Measurements from ENCODE around the gene CEP152. TPM values are rescaled to one million over a fixed set of nuclear protein-coding genes. Genes with fewer than 3 reads are reported as not detected.
A peak's percentile ranks its signal among the peaks of the same experiment; 100 is the strongest.

CEP152 gene
- total and polyA plus RNA-seq, 9 of the 15 experiments (the other 6 are each of a cell fraction or from before 2014, with no cell fraction given): 9.9 to 43.0 (median 23.6) TPM

DNA sequence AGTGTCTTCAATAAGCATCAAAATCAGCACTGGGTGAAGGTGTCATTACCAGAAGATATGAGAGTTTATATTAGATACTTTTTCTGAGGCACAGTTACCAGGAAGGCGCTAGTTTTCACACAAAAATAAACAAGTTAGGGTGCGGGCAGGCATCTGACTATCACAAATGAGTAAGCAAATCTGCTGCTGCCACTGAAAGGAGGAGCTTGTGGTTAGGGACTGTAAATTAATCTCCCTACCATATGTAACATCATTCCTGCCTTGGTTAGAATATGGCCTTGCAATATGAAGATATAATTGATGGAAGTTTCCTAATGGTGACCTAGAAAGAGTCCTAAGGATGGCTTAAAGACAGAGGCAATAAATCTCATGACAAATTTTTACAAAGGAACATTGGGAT is 47.5 kb upstream of the CEP152 start (continued):
- TF ChIP-seq, protein P1, sequence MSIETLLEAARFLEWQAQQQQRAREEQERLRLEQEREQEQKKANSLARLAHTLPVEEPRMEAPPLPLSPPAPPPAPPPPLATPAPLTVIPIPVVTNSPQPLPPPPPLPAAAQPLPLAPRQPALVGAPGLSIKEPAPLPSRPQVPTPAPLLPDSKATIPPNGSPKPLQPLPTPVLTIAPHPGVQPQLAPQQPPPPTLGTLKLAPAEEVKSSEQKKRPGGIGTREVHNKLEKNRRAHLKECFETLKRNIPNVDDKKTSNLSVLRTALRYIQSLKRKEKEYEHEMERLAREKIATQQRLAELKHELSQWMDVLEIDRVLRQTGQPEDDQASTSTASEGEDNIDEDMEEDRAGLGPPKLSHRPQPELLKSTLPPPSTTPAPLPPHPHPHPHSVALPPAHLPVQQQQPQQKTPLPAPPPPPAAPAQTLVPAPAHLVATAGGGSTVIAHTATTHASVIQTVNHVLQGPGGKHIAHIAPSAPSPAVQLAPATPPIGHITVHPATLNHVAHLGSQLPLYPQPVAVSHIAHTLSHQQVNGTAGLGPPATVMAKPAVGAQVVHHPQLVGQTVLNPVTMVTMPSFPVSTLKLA (conservative IDR thresholded peaks at IDR 0.05): 0 out of 4 replicates have a peak, but pooled peaks of 1 of the 2 experiments have one; percentile 25
- TF ChIP-seq TGIF2 (CRISPR knock-in tag; IDR thresholded peaks at IDR 0.05): no peak
- TF ChIP-seq TAF15 (IDR thresholded peaks at IDR 0.05; ENCODE audit: low read depth, low read length): no peak
- TF ChIP-seq, protein P2, sequence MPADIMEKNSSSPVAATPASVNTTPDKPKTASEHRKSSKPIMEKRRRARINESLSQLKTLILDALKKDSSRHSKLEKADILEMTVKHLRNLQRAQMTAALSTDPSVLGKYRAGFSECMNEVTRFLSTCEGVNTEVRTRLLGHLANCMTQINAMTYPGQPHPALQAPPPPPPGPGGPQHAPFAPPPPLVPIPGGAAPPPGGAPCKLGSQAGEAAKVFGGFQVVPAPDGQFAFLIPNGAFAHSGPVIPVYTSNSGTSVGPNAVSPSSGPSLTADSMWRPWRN (IDR thresholded peaks at IDR 0.05; ENCODE audit: low read depth): no peak
- peak; percentile 61 for TF ChIP-seq FOXM1 (IDR thresholded peaks at IDR 0.05; ENCODE audit: low read depth)
- no peak for TF ChIP-seq FOXM1 (CRISPR knock-in tag; IDR thresholded peaks at IDR 0.05; ENCODE audit: low read depth)
- peak; percentile 18; the same call in 1 of the 2 replicates for TF ChIP-seq SMARCC2 (IDR thresholded peaks at IDR 0.05; ENCODE audit: low read depth)
- TF ChIP-seq, protein P3, sequence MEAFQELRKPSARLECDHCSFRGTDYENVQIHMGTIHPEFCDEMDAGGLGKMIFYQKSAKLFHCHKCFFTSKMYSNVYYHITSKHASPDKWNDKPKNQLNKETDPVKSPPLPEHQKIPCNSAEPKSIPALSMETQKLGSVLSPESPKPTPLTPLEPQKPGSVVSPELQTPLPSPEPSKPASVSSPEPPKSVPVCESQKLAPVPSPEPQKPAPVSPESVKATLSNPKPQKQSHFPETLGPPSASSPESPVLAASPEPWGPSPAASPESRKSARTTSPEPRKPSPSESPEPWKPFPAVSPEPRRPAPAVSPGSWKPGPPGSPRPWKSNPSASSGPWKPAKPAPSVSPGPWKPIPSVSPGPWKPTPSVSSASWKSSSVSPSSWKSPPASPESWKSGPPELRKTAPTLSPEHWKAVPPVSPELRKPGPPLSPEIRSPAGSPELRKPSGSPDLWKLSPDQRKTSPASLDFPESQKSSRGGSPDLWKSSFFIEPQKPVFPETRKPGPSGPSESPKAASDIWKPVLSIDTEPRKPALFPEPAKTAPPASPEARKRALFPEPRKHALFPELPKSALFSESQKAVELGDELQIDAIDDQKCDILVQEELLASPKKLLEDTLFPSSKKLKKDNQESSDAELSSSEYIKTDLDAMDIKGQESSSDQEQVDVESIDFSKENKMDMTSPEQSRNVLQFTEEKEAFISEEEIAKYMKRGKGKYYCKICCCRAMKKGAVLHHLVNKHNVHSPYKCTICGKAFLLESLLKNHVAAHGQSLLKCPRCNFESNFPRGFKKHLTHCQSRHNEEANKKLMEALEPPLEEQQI (IDR thresholded peaks at IDR 0.05): 0 out of 2 replicates have a peak, but pooled peaks have one; percentile 49
- TF ChIP-seq SRSF3 (IDR thresholded peaks at IDR 0.05; ENCODE audit: insufficient read depth, low read length): no peak
- no peak for TF ChIP-seq TAF1 (IDR thresholded peaks at IDR 0.05; ENCODE audit: control insufficient read depth, extremely low read depth, insufficient read depth, low read length, severe bottlenecking)
- TF ChIP-seq, protein P4, sequence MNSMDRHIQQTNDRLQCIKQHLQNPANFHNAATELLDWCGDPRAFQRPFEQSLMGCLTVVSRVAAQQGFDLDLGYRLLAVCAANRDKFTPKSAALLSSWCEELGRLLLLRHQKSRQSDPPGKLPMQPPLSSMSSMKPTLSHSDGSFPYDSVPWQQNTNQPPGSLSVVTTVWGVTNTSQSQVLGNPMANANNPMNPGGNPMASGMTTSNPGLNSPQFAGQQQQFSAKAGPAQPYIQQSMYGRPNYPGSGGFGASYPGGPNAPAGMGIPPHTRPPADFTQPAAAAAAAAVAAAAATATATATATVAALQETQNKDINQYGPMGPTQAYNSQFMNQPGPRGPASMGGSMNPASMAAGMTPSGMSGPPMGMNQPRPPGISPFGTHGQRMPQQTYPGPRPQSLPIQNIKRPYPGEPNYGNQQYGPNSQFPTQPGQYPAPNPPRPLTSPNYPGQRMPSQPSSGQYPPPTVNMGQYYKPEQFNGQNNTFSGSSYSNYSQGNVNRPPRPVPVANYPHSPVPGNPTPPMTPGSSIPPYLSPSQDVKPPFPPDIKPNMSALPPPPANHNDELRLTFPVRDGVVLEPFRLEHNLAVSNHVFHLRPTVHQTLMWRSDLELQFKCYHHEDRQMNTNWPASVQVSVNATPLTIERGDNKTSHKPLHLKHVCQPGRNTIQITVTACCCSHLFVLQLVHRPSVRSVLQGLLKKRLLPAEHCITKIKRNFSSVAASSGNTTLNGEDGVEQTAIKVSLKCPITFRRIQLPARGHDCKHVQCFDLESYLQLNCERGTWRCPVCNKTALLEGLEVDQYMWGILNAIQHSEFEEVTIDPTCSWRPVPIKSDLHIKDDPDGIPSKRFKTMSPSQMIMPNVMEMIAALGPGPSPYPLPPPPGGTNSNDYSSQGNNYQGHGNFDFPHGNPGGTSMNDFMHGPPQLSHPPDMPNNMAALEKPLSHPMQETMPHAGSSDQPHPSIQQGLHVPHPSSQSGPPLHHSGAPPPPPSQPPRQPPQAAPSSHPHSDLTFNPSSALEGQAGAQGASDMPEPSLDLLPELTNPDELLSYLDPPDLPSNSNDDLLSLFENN (IDR thresholded peaks at IDR 0.05; ENCODE audit: low read depth in 2 of 2, low read length in 2 of 2): no peak
- TF ChIP-seq MAFG (tag; conservative IDR thresholded peaks at IDR 0.05): peak; percentile 85
- no peak for TF ChIP-seq ELF4 (CRISPR knock-in tag; IDR thresholded peaks at IDR 0.05)
- TF ChIP-seq ZZZ3 (IDR thresholded peaks at IDR 0.05): no peak
- TF ChIP-seq ZNF77 (CRISPR knock-in tag; IDR thresholded peaks at IDR 0.05): no peak
- TF ChIP-seq, protein P5, sequence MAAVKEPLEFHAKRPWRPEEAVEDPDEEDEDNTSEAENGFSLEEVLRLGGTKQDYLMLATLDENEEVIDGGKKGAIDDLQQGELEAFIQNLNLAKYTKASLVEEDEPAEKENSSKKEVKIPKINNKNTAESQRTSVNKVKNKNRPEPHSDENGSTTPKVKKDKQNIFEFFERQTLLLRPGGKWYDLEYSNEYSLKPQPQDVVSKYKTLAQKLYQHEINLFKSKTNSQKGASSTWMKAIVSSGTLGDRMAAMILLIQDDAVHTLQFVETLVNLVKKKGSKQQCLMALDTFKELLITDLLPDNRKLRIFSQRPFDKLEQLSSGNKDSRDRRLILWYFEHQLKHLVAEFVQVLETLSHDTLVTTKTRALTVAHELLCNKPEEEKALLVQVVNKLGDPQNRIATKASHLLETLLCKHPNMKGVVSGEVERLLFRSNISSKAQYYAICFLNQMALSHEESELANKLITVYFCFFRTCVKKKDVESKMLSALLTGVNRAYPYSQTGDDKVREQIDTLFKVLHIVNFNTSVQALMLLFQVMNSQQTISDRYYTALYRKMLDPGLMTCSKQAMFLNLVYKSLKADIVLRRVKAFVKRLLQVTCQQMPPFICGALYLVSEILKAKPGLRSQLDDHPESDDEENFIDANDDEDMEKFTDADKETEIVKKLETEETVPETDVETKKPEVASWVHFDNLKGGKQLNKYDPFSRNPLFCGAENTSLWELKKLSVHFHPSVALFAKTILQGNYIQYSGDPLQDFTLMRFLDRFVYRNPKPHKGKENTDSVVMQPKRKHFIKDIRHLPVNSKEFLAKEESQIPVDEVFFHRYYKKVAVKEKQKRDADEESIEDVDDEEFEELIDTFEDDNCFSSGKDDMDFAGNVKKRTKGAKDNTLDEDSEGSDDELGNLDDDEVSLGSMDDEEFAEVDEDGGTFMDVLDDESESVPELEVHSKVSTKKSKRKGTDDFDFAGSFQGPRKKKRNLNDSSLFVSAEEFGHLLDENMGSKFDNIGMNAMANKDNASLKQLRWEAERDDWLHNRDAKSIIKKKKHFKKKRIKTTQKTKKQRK (IDR thresholded peaks at IDR 0.05; ENCODE audit: borderline replicate concordance, low read depth, low read length): no peak
- no peak for TF ChIP-seq KAT8 (IDR thresholded peaks at IDR 0.05; ENCODE audit: low read depth)
